Endometrial microvascular endothelial cells (primary cell): ENCODE results near the gene ARFGEF3. TPM values are rescaled to one million over a fixed set of nuclear protein-coding genes. Genes with fewer than 3 reads are reported as not detected.

Experiments
- in situ Hi-C: cut with HindIII; loops from 2 replicates; pipeline ENCODE4 v1.10.0; 2017; ENCODE audit warnings: low sequenced_read_pairs, low pct_unique_long_range_greater_than_20kb; ENCODE audit errors: inconsistent ontology term
- total RNA-seq: library from RNA; depleted of rRNA; stranded (reverse); fragments of >200 nt; gene quantifications from one replicate; pipeline ENCODE4 v1.2.3, GENCODE V29; 2015; ENCODE audit errors: inconsistent ontology term

ARFGEF3 gene
- total RNA-seq, 1 donor from 2014 or later: 12.9 TPM

DNA sequence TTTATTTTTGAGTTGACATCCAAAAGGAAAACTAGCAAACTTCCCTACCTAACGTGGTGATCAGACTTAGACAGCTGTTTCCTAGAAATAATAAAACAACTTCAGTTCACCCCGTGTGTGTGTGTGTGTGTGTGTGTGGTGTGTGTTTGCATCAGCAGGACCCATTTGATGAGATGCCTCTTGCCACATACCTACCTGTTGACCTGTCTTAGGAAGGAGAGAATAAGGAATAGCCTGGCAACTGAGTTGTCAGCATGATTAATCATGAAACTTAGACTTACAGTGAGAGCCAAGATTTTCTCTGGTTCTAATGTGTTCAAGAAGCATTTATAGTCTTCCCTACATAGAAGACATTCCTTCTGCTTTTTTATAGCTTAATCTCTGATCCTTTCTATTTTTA lies 72.6 kb downstream of the ARFGEF3 start:
- in situ Hi-C loops: no loop called here

DNA sequence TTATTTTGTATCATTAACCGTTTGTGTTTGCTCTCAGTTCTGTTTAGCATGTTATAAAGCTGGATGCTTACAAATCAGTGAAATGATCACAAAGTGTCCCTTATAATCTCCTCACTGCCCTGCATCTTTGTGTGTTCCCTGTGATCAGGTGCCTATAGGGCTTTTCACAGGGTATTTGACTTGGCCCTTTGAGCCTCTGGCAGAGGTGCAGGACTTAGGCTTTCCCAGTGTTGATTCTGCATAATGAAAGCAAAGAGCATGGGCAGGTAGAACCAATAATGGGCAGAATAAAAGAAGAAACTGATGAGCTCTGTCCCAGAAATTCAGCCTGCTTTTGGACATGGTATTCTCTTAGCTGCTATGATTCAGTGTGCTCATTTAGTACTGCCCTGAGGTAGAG lies 73.5 kb downstream of the ARFGEF3 start:
- in situ Hi-C loops: no loop called here

DNA sequence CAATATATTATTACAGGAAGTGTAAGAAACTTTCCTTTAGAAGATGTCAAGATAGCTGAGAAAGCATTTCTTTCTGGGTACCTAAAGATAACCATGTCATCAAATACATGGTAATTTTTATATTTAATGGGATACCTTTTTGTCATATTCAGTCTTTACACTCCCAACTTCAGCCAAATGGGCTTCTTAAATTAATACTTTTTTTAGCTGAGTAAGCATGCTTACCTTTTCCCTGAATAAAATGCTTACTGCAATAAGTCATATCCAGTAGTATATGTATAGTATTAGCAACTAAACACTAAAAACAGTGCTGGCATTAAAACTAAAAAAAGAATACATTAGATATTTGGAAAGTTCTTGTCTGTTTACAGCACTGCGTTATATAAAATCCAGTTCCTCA lies 74.0 kb downstream of the ARFGEF3 start:
- in situ Hi-C loops: no loop called here

DNA sequence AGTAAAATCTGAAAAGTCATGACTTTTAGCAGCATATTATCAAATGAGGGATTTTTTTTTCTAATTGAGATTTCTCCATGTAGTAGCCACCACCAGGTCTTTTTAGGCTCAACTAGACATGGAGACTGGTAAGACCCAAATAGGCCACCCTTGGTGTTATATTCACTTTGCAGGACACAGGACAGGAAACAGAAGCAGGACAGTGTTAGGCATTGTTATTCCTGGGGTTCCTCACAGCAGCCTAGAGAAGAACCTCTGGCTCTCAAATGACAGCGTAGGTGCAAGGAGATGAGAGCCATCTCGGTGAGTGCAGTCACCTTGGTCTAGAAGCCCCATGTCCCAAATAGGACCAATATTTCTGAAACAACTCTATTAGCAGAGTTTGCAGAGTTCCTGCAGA lies 75.7 kb downstream of the ARFGEF3 start:
- in situ Hi-C loops: no loop called here

DNA sequence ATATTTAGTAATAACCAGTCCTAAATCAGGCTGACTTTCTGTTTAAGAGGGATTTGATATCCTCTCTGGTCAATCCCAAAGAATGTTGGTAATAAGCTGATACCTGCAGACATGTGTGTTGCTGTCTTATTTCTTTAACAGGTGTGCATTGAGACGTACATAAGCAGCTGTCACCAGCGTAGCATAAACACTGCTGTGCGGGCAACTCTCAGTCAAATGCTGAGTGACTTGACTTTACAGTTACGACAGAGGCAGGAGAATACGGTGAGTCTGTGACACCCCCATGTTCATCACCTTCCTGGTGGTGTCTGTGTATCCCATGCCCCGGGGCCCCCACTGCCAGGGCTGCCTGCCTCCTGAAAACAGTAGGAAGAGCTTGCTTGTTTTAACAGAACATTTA lies 76.6 kb downstream of the ARFGEF3 start:
- in situ Hi-C loops: no loop called here

DNA sequence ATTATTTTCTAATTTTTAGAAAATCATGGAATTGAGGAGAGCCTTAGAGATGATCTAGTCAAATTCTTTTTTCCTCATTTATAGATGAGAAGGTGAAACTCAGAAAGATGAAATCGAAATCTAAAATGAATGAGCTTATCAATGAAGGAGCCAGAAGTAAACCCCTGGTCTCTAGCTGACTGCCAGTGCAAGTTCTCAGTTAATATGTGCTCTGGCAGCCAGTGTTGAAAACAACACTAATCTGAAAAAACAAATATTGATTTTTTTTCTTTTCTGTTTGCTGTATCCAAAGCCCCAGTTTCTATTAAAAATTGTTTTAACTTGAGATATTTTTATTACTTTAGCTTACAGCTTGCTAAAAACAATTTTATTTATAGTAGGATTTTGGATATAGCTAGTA lies 78.0 kb downstream of the ARFGEF3 start:
- in situ Hi-C loops: no loop called here

DNA sequence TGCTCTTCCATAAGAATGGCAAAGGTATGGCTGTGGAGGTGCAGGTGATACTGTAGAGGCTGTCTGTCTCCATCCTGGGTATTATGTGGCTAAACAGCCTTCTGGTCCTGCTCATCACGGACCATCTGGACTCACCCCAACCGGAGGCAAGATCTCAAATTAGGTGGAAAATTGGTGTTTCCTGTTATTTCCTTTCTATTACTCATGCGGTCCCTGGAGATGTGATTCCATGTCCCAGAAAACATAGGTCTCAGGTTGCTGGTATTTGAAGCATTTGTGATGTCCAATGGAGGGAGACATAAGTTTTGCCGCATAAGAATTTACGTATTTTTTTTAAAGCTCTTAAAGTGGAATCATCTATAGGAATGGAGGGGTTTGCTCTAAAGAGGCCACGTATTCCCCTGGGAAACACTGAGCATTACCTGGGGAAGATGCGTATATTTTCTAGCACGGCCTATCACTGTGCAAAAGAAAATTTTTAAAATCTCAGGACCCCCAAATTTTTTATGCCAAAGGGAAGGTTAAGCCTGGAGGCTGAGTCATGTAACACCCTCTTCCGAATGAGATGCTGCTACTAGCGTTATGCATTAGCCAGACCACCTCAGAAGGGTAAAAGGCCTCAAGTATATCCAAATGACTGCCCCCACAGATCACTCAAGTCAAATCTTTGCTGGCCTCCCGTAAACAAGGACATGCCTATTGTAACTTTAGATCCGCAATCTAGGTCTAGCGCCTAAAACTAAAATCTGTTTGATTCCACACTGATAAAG lies 78.9 kb downstream of the ARFGEF3 start:
- in situ Hi-C loops: no loop called here

DNA sequence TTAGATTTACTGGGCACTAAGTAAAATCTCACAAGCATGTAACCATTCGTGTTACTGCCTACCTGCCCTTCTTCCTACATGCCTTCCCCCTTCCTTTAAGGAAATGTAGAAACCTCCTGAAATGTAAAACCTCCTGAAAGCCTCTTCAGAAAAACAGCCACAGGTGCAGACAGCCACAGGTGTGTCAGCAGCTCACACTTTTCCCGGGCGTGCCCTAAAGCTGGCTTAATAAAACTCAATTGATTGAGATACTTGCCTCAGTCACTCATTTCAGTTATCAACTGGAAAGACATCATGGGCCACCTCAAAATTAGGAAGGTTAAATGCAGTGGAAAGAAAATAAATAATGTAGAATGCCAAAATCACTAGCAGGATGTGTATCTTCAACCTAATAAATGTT lies 79.6 kb downstream of the ARFGEF3 start:
- in situ Hi-C loops: no loop called here

DNA sequence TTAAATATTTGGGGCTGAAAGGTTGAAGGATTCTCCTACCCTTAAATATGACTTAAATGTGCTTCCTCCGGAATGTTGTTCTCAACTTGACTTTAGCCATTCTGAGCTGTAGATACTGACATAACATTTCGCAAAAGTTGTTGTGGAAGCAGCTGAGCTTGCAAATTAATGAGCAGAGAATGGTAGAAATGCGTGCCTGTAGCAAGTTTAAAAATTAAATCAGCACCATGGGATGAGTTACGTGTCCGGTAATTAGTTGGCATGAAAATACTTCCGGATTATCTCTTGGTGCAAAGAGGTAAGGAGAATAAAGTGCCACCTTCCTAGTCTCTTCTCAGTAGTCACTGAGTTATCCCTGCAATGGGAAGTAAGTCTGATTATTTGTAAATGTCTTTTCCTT lies 80.2 kb downstream of the ARFGEF3 start:
- in situ Hi-C loops: no loop called here

DNA sequence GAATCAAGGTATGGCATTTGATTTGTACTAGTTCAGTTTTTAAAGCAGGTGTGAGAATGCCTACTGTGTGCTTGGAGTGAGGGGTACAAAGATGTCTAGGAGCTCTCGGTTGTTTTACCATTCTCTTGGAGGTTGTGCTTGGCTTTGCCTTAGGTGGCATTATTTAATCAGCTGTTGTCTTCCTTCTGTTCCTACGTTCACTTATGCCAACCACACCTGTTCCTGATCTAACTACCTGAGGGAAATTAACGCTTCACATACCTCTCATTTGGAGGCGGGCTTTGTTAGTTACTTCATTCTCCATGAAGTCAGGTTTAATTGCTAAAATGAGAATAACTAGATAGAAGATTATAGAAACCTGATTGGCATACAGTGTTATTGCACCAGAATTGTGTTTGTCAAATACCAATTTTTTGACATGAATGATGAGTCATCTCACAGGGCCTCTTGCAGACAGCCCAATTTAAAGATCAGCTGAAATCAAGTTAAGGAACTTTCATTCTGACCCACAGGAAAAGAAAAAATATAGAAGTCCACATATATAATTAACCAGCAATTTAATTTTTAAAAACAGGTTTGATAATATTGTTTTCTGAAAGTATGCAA lies 81.4 kb downstream of the ARFGEF3 start:
- in situ Hi-C loops: no loop called here

DNA sequence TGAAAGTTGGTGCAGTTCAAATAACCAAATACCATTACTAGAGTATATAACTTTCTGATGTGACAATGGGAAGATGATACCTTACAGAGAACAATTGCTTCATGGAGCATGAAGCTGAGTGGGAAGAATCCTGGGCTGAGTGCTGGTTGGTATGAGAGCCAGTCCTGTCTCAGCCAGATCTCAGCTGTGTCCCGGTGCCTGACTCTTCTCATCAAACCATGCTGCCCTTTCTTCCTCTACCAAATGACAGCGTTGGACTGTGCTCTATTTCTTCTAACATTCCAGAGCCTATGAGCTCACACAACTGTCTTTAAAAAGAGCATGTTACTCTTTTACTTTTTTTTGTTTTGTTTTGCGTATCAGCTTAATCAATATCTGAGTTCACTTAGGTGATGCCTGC lies 84.0 kb downstream of the ARFGEF3 start:
- in situ Hi-C loops: no loop called here

DNA sequence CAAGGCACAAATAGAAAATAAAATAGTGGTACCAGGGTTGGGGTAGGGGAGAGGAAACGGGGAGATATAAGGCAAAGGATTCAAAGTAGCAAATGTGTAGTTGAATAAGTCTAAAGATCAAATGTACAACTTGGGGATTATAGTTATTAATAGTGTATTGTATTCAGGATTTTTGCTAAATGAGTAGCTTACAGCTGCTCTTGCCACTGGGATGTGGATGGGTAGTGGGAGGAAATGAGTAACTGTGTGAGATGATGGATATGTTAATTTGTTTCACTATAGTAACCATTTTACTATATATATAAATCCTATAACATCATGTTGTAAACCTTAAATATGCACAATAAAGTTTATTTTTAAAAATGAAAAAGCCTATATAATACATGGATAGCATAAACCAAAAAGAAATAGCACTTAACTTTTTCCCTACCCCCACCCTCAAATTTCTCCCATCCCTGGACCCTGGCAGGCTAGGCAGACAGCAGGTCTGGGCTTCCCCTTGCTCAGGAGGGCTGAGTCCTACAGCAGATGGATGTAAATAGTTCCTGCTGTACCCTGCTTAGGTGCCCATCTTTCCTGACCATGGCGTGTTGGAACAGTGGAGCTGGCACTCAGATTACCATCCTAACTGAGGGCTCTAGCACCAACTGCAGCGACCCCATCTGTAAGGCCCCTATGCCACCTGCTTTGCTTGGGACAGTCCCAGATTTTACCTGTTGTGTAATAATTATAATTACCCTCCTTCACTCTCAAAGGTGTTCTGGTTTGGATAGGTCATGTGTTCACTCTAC lies 85.1 kb downstream of the ARFGEF3 start:
- in situ Hi-C loops: no loop called here

DNA sequence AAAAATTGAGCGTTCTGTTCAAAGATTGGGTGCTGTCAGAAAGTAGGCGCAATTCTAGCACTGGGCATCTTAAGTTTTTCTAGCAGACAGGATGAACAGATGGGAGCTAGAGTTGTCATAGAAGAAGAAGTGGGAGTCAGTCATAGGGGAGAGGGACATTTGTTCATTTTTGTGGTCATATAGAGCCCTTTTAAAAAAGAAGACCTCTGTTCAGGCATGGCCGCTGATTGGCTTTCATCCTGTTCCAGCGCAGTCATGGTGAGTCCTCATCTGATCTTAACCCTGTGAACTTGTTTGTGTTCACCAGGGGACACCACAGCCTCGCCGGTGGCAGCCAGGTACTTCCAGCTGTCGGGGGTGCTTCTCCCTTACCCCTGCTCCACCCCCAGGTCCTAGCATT lies 86.3 kb downstream of the ARFGEF3 start:
- in situ Hi-C loops: no loop called here

DNA sequence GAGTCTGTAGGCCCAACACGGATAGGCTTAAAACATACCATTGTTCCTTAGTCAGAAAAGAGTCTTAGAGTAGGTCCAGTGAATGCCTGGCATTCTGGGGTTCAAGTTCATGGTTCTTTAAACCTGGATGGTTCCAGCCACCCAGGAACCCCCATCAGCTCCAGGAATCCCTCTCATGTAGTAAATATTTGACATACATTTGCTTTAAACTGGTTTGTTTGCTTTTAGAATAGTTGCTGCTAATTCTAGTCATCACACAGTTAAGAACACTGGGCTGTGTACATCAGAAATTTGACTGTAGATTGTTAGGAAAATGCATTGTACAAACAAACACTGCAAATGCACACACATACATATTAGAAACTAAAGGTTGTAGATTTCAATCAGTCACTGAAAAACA lies 87.1 kb downstream of the ARFGEF3 start:
- in situ Hi-C loops: no loop called here

DNA sequence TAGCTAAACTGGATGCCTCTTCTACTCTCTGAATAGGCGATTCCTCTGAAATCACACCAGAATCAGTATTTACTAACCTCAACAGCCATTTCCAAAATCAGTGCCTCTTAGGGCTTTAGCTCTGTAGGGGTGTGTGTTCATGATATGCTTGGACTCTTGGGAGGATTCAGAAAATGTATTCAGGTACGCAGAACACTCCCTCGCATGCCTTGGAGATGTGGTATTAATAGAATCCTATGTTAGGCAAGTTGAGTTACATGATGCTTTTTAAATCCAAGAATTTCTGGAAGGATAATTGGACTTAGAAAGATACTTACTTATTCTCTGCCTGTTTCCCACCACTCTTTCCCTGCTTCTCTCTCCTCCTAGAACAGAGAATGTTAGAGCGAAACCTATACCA lies 88.3 kb downstream of the ARFGEF3 start:
- in situ Hi-C loops: no loop called here

DNA sequence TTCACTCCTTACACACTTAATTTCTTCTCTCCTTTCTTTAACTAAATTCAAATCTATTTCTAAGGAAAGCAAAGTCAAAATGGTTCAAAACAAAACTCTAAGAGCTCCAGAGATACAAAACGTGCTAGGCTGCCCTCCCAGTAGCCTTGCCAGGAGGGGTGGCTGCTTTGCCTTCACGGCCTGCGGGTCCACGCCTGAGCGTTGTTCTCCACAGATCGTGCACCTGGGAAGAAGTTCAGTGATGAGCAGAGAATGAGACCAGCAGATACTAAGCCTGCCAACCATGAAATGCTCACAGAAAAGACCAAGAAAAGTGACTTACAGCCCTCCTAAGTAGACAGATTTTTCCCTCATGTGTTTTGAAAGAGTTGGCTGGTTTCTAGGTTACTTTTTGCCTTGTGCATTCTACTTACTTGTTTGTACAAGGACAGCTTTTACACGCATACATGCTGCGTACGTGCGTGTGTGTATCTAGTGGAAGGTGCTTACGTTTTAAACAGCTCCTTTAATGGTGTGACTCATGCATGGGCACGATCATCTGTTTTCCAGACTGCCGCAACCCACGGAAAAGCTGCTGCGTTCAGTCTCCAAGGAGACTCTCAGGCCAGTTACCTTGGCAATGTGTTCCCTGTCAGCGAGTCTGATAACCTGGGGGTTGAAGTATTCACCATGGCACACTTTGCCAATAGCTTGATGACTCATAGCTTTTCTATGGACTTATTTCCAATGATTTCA lies 88.9 kb downstream of the ARFGEF3 start:
- in situ Hi-C loops: no loop called here

DNA sequence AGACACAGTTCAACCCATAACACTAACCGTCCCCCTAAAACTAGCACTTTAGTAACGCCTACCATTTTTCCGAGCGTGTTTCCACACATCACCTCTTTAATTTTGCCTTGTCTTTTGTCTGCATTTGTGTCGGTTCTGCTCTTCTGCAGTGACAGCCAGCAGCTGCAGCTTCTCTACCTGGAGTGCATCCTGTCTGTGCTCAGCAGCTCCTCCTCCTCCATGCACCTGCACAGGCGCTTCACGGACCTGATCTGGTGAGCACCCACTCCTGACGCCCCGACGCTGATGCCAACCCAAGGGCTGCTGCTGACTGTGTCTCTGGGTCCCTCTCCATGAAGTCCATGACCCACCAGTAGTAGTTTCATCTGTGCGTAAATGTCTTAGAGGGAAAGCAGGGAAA lies 92.0 kb downstream of the ARFGEF3 start:
- in situ Hi-C loops: no loop called here

DNA sequence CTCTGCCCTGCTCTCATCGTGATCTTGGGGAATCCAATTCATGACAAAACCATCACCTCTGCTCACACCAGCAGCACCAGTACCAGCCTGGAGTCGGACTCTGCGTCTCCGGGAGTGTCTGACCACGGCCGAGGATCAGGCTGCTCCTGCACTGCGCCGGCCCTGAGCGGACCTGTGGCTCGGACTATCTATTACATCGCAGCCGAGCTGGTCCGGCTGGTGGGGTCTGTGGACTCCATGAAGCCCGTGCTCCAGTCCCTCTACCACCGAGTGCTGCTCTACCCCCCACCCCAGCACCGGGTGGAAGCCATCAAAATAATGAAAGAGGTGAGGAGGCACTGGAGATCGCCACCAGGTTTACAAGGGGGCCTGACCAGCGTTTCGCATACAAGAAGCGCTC lies 93.7 kb downstream of the ARFGEF3 start:
- in situ Hi-C loops: no loop called here

DNA sequence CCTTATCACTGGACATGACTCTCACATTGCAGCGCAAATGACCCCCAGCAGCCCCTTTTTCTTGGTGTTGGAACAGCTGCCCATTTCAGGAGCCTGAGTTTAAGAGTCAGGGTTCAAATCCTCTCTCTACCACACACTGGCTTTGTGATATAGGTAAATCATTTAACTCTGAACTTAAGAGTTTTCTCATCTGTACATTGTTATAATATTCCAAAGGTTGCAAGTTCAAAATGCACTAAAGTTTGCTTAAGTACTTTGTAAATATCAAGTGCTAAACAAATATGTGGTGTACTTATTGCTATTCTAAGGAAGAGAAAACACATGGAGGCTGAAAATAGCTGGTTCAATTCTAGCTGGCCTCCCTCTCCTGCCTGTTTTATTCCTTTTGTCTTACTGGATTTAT lies 95.9 kb downstream of the ARFGEF3 start:
- in situ Hi-C loops: no loop called here
